Measurements from ENCODE around the gene FGF8. TPM values are rescaled to one million over a fixed set of nuclear protein-coding genes. Genes with fewer than 3 reads are reported as not detected.

Gene FGF8
- total RNA-seq, 1 experiment from 2014 or later: 14.3 TPM

GRCh38 chr10:101779544-101780186 lies 3.8 kb upstream of the FGF8 start:
- Histone ChIP-seq H2AFZ (ENCODE audit: low read length) (no peak overlapping the region), H3K4me1 (ENCODE audit: insufficient read depth, low read length) (peaks cover 5% of the 10 kb centered on the region; the same call in 1 of the 2 replicates), H3K23me2 (ENCODE audit: insufficient read length, low read depth, low read length, poor library complexity, severe bottlenecking) (peaks cover 39% of the 10 kb centered on the region), H3K27ac (ENCODE audit: insufficient read length, low read depth, low read length) (no peak overlapping the region), H3K79me1 (ENCODE audit: insufficient read depth, low read depth, low read length, poor library complexity, severe bottlenecking) (no peaks in the 10 kb centered on the region), H3K79me2 (ENCODE audit: insufficient read depth, low read length) (peaks cover 2% of the 10 kb centered on the region; the same call in 1 of the 2 replicates), H2BK12ac (ENCODE audit: insufficient read length, low read depth, low read length) (no peak overlapping the region), H4K5ac (ENCODE audit: insufficient read length, low read depth, low read length) (no peak overlapping the region), H3T11ph (ENCODE audit: low read length) (no peak overlapping the region), H3K18ac (ENCODE audit: insufficient read length, low read depth, low read length) (no peak overlapping the region), H3K4me2 (ENCODE audit: insufficient read depth, insufficient read length, low read length) (peak overlapping the region; percentile 72), H2BK120ac (ENCODE audit: low read depth, low read length, poor library complexity, severe bottlenecking) (no peak overlapping the region), H4K91ac (ENCODE audit: insufficient read length, low read depth, low read length) (no peak overlapping the region), H2BK20ac (ENCODE audit: low read depth, low read length, poor library complexity, severe bottlenecking) (no peak overlapping the region), H3K9ac (ENCODE audit: extremely low read depth, insufficient read length, low read length) (no peak overlapping the region), H3K4ac (ENCODE audit: low read depth, low read length) (no peak overlapping the region), H2BK15ac (ENCODE audit: low read depth, low read length) (no peak overlapping the region), H3K56ac (ENCODE audit: insufficient read length, low read depth, low read length) (no peak overlapping the region), H3K9me3 (ENCODE audit: control insufficient read depth, low read depth, low read length) (no peaks in the 10 kb centered on the region), H3K27me3 (ENCODE audit: insufficient read depth, low read length) (peaks cover 29% of the 10 kb centered on the region), H4K8ac (replicated peaks; ENCODE audit: insufficient read length, low read depth, low read length) (no peak overlapping the region), H3K23ac (ENCODE audit: insufficient read length, low read depth, low read length) (no peak overlapping the region), H2BK5ac (ENCODE audit: insufficient read length, low read length) (no peak overlapping the region), H2AK5ac (ENCODE audit: insufficient read length, low read length) (no peak overlapping the region), H3K14ac (ENCODE audit: insufficient read depth, low read length) (peak overlapping the region; percentile 53; the same call in 1 of the 2 replicates), H4K20me1 (ENCODE audit: control insufficient read depth, insufficient read depth, insufficient read length) (peaks cover 2% of the 10 kb centered on the region)
- peak overlapping the region in 1 of 3 experiments; percentile 22; a peak in 2 of 7 replicates for H3K27ac Mint-ChIP-seq
- TF ChIP-seq, protein P1, sequence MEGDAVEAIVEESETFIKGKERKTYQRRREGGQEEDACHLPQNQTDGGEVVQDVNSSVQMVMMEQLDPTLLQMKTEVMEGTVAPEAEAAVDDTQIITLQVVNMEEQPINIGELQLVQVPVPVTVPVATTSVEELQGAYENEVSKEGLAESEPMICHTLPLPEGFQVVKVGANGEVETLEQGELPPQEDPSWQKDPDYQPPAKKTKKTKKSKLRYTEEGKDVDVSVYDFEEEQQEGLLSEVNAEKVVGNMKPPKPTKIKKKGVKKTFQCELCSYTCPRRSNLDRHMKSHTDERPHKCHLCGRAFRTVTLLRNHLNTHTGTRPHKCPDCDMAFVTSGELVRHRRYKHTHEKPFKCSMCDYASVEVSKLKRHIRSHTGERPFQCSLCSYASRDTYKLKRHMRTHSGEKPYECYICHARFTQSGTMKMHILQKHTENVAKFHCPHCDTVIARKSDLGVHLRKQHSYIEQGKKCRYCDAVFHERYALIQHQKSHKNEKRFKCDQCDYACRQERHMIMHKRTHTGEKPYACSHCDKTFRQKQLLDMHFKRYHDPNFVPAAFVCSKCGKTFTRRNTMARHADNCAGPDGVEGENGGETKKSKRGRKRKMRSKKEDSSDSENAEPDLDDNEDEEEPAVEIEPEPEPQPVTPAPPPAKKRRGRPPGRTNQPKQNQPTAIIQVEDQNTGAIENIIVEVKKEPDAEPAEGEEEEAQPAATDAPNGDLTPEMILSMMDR (conservative IDR thresholded peaks at IDR 0.05): peak; percentile 97
- H3K9me3 Mint-ChIP-seq: no peaks in the 10 kb centered on the region; a peak in 1 of 5 replicates
- peaks cover 43 to 65% of the 10 kb centered on the region in 2 experiments for H3K4me1 Mint-ChIP-seq
- peaks cover 40% of the 10 kb centered on the region for H3K27me3 Mint-ChIP-seq (ENCODE audit: low read depth)
- peaks cover 6 to 11% (median 6%) of the 10 kb centered on the region in 3 experiments; a peak in 5 of 7 replicates for H3K36me3 Mint-ChIP-seq (ENCODE audit: insufficient read depth in 1 of 3, low read depth in 3 of 3)
- peak; percentile 87 for DNase-seq
- H3K4me3 Mint-ChIP-seq: peak overlapping the region; percentile 61 to 86
- WGBS (ENCODE audit: extremely low coverage, insufficient read length, low lambda C conversion rate): no CpG with 5 or more reads among the region's 51 CpGs
